ENCODE data around the gene HSD17B3.

Gene HSD17B3

DNA sequence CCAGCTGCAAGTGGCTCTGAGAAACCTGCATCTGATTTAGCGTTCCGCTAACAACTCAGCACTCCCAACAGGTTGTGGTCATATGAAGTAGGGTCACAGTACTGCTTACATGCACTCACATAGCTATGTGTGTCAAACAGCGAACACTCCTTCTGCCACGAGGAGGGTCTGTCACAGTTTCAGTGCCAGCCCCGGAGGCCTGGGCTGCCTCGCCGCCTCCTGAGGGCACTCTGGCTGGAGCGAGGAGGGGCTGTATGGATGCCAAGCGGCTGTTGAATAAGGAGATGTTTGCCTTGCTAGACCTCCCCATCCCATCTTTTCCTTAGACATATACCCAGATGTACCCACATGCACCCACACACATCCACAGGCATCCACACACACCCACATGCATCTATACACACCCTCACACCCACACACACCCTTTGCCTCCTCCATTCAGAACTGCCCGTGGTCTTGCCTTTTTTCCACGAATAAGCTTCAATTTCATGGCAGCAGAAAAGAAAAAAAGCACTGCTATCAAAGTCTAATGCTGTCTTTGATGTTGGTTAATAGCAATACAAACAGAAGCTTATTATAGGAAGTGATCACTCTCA is 95.7 kb downstream of the HSD17B3 start:
- Histone ChIP-seq H2BK12ac (ENCODE audit: low read length) (no peak overlapping the region), H3K14ac (ENCODE audit: low read length) (no peak overlapping the region), H3K79me1 (ENCODE audit: low read length) (no peaks in the 10 kb centered on the region), H3K27me3 (ENCODE audit: insufficient read depth, low read length) (no peaks in the 10 kb centered on the region), H3K9ac (ENCODE audit: low read length) (no peak overlapping the region), H4K12ac (ENCODE audit: low read depth, low read length) (no peak overlapping the region), H3K9me3 (ENCODE audit: insufficient read depth, low read depth, low read length) (peaks cover 5% of the 10 kb centered on the region), H2AK5ac (ENCODE audit: low read length) (no peak overlapping the region), H3K36me3 (ENCODE audit: control insufficient read depth in 1 of 2, insufficient read depth in 2 of 2, low read length in 2 of 2) (no peaks in the 10 kb centered on the region), H2BK120ac (ENCODE audit: insufficient read depth, low read length, poor library complexity) (no peak overlapping the region), H3K18ac (ENCODE audit: low read length) (no peak overlapping the region), H3K23ac (ENCODE audit: low read length) (no peak overlapping the region), H3K27ac (ENCODE audit: low read depth, low read length) (no peak overlapping the region), H3K4ac (ENCODE audit: low read depth, low read length) (no peak overlapping the region), H3K79me2 (ENCODE audit: control insufficient read depth, insufficient read depth, low read length, poor library complexity) (no peaks in the 10 kb centered on the region), H3K4me3 (ENCODE audit: low read depth, low read length) (no peak overlapping the region), H4K8ac (ENCODE audit: low read depth, low read length) (no peak overlapping the region), H3K4me2 (ENCODE audit: low read length) (no peak overlapping the region), H2BK5ac (ENCODE audit: low read depth, low read length, poor library complexity) (no peak overlapping the region), H3K4me1 (ENCODE audit: control insufficient read depth in 1 of 2, insufficient read depth in 2 of 2, low read length in 2 of 2) (no peaks in the 10 kb centered on the region), H2AFZ (ENCODE audit: insufficient read depth, low read length, poor library complexity) (no peak overlapping the region), H4K91ac (ENCODE audit: low read depth, low read length) (no peak overlapping the region)
- WGBS (ENCODE audit: extremely low coverage, insufficient coverage, insufficient read length), result no CpG with 5 or more reads among the region's 11 CpGs
- DNase-seq, result no peak

DNA sequence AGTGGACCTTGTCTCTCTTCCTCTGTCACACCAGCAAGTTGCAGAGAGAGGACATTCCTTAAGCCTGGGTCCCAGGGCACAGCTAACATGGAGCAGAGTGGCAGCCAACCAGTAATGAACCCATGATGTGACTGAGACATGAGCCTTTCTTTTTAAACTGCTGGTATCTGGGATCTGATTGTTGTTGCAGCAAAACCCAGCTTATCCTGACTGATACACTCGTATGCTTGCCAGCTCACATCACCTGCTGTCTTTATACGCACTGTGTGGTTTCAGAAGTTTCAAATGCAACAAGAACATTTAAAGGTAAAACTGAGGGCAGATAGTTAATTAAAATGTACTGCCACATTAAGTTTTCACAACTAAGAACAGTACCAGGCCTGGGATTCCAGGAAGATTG is 97.1 kb downstream of the HSD17B3 start:
- no peak overlapping the region for H3K4ac ChIP-seq (ENCODE audit: low read depth, low read length)
- H2BK12ac ChIP-seq (ENCODE audit: low read length), result no peak overlapping the region
- no peaks in the 10 kb centered on the region for H3K36me3 ChIP-seq (ENCODE audit: control insufficient read depth in 1 of 2, insufficient read depth in 2 of 2, low read length in 2 of 2)
- no peak overlapping the region for H3K9ac ChIP-seq (ENCODE audit: low read length)
- H3K9me3 ChIP-seq (ENCODE audit: insufficient read depth, low read depth, low read length), result peaks cover 5% of the 10 kb centered on the region
- no peaks in the 10 kb centered on the region for H3K27me3 ChIP-seq (ENCODE audit: insufficient read depth, low read length)
- H2BK5ac ChIP-seq (ENCODE audit: low read depth, low read length, poor library complexity), result no peak overlapping the region
- no peak overlapping the region for H3K14ac ChIP-seq (ENCODE audit: low read length)
- no peak overlapping the region for H2AK5ac ChIP-seq (ENCODE audit: low read length)
- H3K4me1 ChIP-seq (ENCODE audit: control insufficient read depth in 1 of 2, insufficient read depth in 2 of 2, low read length in 2 of 2), result no peaks in the 10 kb centered on the region
- WGBS (ENCODE audit: extremely low coverage, insufficient coverage, insufficient read length), result no CpG with 5 or more reads among the region's 2 CpGs
- H2AFZ ChIP-seq (ENCODE audit: insufficient read depth, low read length, poor library complexity), result no peak overlapping the region
- H4K12ac ChIP-seq (ENCODE audit: low read depth, low read length), result no peak overlapping the region
- no peaks in the 10 kb centered on the region for H3K79me1 ChIP-seq (ENCODE audit: low read length)
- H4K8ac ChIP-seq (ENCODE audit: low read depth, low read length), result no peak overlapping the region
- DNase-seq, result no peak
- H3K4me3 ChIP-seq (ENCODE audit: low read depth, low read length), result no peak overlapping the region
- H2BK120ac ChIP-seq (ENCODE audit: insufficient read depth, low read length, poor library complexity), result no peak overlapping the region
- H3K27ac ChIP-seq (ENCODE audit: low read depth, low read length), result no peak overlapping the region
- no peak overlapping the region for H4K91ac ChIP-seq (ENCODE audit: low read depth, low read length)
- no peak overlapping the region for H3K23ac ChIP-seq (ENCODE audit: low read length)
- no peak overlapping the region for H3K18ac ChIP-seq (ENCODE audit: low read length)
- H3K4me2 ChIP-seq (ENCODE audit: low read length), result no peak overlapping the region
- H3K79me2 ChIP-seq (ENCODE audit: control insufficient read depth, insufficient read depth, low read length, poor library complexity), result no peaks in the 10 kb centered on the region

DNA sequence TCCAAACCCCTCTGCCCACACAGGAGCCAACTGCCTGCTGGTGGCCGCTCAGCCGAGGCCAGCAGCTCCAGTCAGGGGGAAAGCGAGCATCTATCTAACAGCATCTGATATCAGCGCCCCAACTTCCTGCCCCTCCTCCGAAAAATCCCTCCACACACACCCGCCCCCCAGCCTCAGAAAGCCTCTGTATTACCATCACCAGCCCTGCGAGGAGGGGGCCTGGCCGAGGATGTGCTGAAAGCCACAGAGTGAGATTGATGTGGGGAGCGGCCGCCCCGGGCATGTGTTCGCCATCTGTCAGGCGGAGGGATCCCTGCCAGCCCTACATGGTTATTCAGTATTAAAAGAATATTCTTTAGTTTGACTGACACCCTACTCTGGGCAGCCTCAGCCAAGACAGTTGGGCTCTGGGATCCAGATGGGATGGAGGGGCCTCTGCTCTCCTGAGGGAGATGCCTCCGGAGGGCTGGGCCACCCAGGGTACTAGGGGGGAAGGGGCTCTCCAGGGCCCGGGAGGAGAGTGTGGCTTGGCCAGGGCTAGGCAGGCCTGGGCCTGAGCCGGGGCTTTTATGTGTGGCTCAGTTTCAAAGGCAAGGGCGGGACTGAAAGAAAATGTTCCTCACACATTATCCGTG is 98.0 kb downstream of the HSD17B3 start:
- Histone ChIP-seq H2AK5ac (ENCODE audit: low read length) (no peak overlapping the region), H4K8ac (ENCODE audit: low read depth, low read length) (no peak overlapping the region), H3K4me1 (ENCODE audit: control insufficient read depth in 1 of 2, insufficient read depth in 2 of 2, low read length in 2 of 2) (no peaks in the 10 kb centered on the region), H4K12ac (ENCODE audit: low read depth, low read length) (no peak overlapping the region), H3K27me3 (ENCODE audit: insufficient read depth, low read length) (no peaks in the 10 kb centered on the region), H3K79me1 (ENCODE audit: low read length) (no peaks in the 10 kb centered on the region), H3K4me3 (ENCODE audit: low read depth, low read length) (no peak overlapping the region), H2BK12ac (ENCODE audit: low read length) (no peak overlapping the region), H3K9me3 (ENCODE audit: insufficient read depth, low read depth, low read length) (peaks cover 5% of the 10 kb centered on the region), H3K14ac (ENCODE audit: low read length) (no peak overlapping the region), H3K27ac (ENCODE audit: low read depth, low read length) (no peak overlapping the region), H2BK120ac (ENCODE audit: insufficient read depth, low read length, poor library complexity) (no peak overlapping the region), H2BK5ac (ENCODE audit: low read depth, low read length, poor library complexity) (no peak overlapping the region), H3K4ac (ENCODE audit: low read depth, low read length) (no peak overlapping the region), H4K91ac (ENCODE audit: low read depth, low read length) (no peak overlapping the region), H3K79me2 (ENCODE audit: control insufficient read depth, insufficient read depth, low read length, poor library complexity) (no peaks in the 10 kb centered on the region), H3K23ac (ENCODE audit: low read length) (no peak overlapping the region), H2AFZ (ENCODE audit: insufficient read depth, low read length, poor library complexity) (no peak overlapping the region), H3K4me2 (ENCODE audit: low read length) (no peak overlapping the region), H3K18ac (ENCODE audit: low read length) (no peak overlapping the region), H3K9ac (ENCODE audit: low read length) (no peak overlapping the region), H3K36me3 (ENCODE audit: control insufficient read depth in 1 of 2, insufficient read depth in 2 of 2, low read length in 2 of 2) (no peaks in the 10 kb centered on the region)
- WGBS (ENCODE audit: extremely low coverage, insufficient coverage, insufficient read length), result no CpG with 5 or more reads among the region's 18 CpGs
- DNase-seq, result no peak

DNA sequence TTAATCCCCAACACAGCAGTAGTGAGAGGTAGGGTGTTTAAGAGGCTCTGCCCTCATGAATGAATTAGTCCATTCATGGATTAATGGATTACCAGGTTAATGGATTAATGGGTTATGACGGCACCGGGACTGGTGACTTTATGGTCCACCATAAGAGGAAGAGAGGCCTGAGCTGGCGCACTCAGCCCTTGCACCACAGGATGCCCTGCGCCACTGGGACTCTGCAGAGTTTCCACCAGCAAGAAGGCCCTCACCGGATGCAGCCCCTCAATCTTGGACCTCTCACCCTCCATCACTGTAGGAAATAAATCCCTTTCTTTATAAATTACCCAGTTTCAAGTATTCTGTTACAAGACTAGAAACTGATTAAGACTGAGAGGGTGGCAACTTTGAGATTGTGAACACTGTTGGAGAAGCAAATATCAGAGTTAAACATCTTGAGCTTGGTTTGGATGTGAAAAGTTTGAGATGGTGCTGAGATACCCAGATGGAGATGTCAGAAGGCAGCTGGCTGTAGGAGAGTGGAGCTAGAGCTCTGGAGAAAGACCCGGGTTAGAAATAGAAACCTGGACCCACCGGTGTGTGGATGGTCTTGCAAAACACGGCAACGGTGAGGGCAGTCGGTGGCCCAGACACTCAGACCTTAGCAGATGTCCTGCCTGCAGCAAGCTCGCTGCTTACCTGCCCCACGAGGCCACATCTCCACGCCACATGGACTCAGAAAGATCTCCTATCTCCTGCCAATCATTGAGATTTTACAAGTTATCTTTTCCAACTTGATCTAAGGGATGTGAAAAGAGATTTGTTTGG is 98.8 kb downstream of the HSD17B3 start:
- no peak overlapping the region for H3K27ac ChIP-seq (ENCODE audit: low read depth, low read length)
- no peak overlapping the region for H2AK5ac ChIP-seq (ENCODE audit: low read length)
- no peak overlapping the region for H4K8ac ChIP-seq (ENCODE audit: low read depth, low read length)
- no CpG with 5 or more reads among the region's 13 CpGs for WGBS (ENCODE audit: extremely low coverage, insufficient coverage, insufficient read length)
- H3K4me1 ChIP-seq (ENCODE audit: control insufficient read depth in 1 of 2, insufficient read depth in 2 of 2, low read length in 2 of 2), result no peaks in the 10 kb centered on the region
- H3K4ac ChIP-seq (ENCODE audit: low read depth, low read length), result no peak overlapping the region
- H3K18ac ChIP-seq (ENCODE audit: low read length), result no peak overlapping the region
- no peak overlapping the region for H3K4me3 ChIP-seq (ENCODE audit: low read depth, low read length)
- peaks cover 5% of the 10 kb centered on the region for H3K9me3 ChIP-seq (ENCODE audit: insufficient read depth, low read depth, low read length)
- no peak overlapping the region for H3K4me2 ChIP-seq (ENCODE audit: low read length)
- no peak overlapping the region for H2BK5ac ChIP-seq (ENCODE audit: low read depth, low read length, poor library complexity)
- no peak overlapping the region for H2BK12ac ChIP-seq (ENCODE audit: low read length)
- no peaks in the 10 kb centered on the region for H3K79me1 ChIP-seq (ENCODE audit: low read length)
- H4K91ac ChIP-seq (ENCODE audit: low read depth, low read length), result no peak overlapping the region
- no peaks in the 10 kb centered on the region for H3K27me3 ChIP-seq (ENCODE audit: insufficient read depth, low read length)
- no peak overlapping the region for H2BK120ac ChIP-seq (ENCODE audit: insufficient read depth, low read length, poor library complexity)
- no peaks in the 10 kb centered on the region for H3K36me3 ChIP-seq (ENCODE audit: control insufficient read depth in 1 of 2, insufficient read depth in 2 of 2, low read length in 2 of 2)
- H3K23ac ChIP-seq (ENCODE audit: low read length), result no peak overlapping the region
- no peak overlapping the region for H3K9ac ChIP-seq (ENCODE audit: low read length)
- DNase-seq, result no peak
- H4K12ac ChIP-seq (ENCODE audit: low read depth, low read length), result no peak overlapping the region
- H2AFZ ChIP-seq (ENCODE audit: insufficient read depth, low read length, poor library complexity), result no peak overlapping the region
- H3K79me2 ChIP-seq (ENCODE audit: control insufficient read depth, insufficient read depth, low read length, poor library complexity), result no peaks in the 10 kb centered on the region
- H3K14ac ChIP-seq (ENCODE audit: low read length), result no peak overlapping the region

Measured in trophoblast cell (in vitro differentiated cells and primary cell).